KMS-11 (cell line): ENCODE data around the gene DDI2.
"Not testable (repeated sequence)": the region's sequence is repeated elsewhere in the genome, so short reads cannot be mapped to it uniquely, and the experiment has no call there.

Experiments
- H2AFZ ChIP-seq: fragments of 200-600 bp; sonication (generic); 2 replicates; pipeline ENCODE4 v1.6.1; 2016; ENCODE audit warnings: antibody characterized with exemption, mixed run types, low read depth
- H3K27ac ChIP-seq: fragments of 200-600 bp; sonication (generic); 2 replicates; pipeline ENCODE4 v1.6.1; 2016; ENCODE audit warnings: mild to moderate bottlenecking, mixed run types
- H3K27me3 ChIP-seq: fragments of 200-600 bp; sonication (generic); 2 replicates; pipeline ENCODE4 v1.6.1; 2017; ENCODE audit warnings: mild to moderate bottlenecking, low read depth, mixed run types, moderate library complexity; ENCODE audit not compliant: insufficient read depth
- H3K36me3 ChIP-seq: fragments of 200-600 bp; sonication (generic); 2 replicates; pipeline ENCODE4 v1.6.1; 2017; ENCODE audit warnings: mild to moderate bottlenecking, mixed run types; ENCODE audit not compliant: insufficient read depth
- H3K4me1 ChIP-seq: fragments of 200-600 bp; sonication (generic); 2 replicates; pipeline ENCODE4 v1.6.1; 2016; ENCODE audit warnings: mild to moderate bottlenecking, low read depth, mixed run types; ENCODE audit not compliant: poor library complexity, severe bottlenecking
- H3K4me2 ChIP-seq: fragments of 200-600 bp; sonication (generic); 2 replicates; pipeline ENCODE4 v1.7.0; 2016; ENCODE audit warnings: mild to moderate bottlenecking, mixed run types
- H3K4me3 ChIP-seq: fragments of 200-600 bp; sonication (generic); IDR thresholded peaks from 2 replicates; pipeline ENCODE4 v1.6.1; 2017; ENCODE audit warnings: low read depth, low read length, mixed read lengths; ENCODE audit not compliant: insufficient read depth
- H3K79me2 ChIP-seq: fragments of 200-600 bp; sonication (generic); 2 replicates; pipeline ENCODE4 v1.6.1; 2016; ENCODE audit warnings: low read depth, mixed run types; ENCODE audit not compliant: insufficient read depth
- H3K9ac ChIP-seq: fragments of 200-600 bp; sonication (generic); 2 replicates; pipeline ENCODE4 v1.6.1; 2016; ENCODE audit warnings: mild to moderate bottlenecking, mixed run types
- H4K20me1 ChIP-seq: fragments of 200-600 bp; sonication (generic); 2 replicates; pipeline ENCODE4 v1.6.1; 2016; ENCODE audit warnings: mild to moderate bottlenecking, mixed run types; ENCODE audit not compliant: insufficient read depth
- CTCF ChIP-seq: fragments of 200-600 bp; sonication (generic); conservative IDR thresholded peaks from 2 replicates; pipeline ENCODE4 v1.6.1; 2017; ENCODE audit warnings: low read depth, mild to moderate bottlenecking, antibody characterized with exemption, low read length, moderate library complexity, mixed read lengths

Gene DDI2

GRCh38 chr1:15592285-15592684 lies 25.0 kb upstream of the DDI2 start:
- Histone ChIP-seq H3K79me2 (no peaks in the 10 kb centered on the region), H3K4me3 (no peak overlapping the region), H2AFZ (no peak overlapping the region), H3K27me3 (no peaks in the 10 kb centered on the region), H3K9ac (no peak overlapping the region), H3K36me3 (no peaks in the 10 kb centered on the region), H3K27ac (no peak overlapping the region), H3K4me2 (no peak overlapping the region), H3K4me1 (peaks cover 4% of the 10 kb centered on the region), H4K20me1 (no peaks in the 10 kb centered on the region)
- no peak for TF ChIP-seq CTCF

GRCh38 chr1:15595809-15596617 lies 21.2 kb upstream of the DDI2 start:
- TF ChIP-seq CTCF = no peak
- H3K27ac ChIP-seq = no peak overlapping the region
- no peak overlapping the region for H2AFZ ChIP-seq

GRCh38 chr1:15598436-15598835 lies 18.8 kb upstream of the DDI2 start:
- Histone ChIP-seq H3K4me1 (peaks cover 11% of the 10 kb centered on the region), H3K27me3 (no peaks in the 10 kb centered on the region), H3K4me2 (no peak overlapping the region), H3K79me2 (no peaks in the 10 kb centered on the region), H2AFZ (no peak overlapping the region), H3K9ac (no peak overlapping the region), H3K27ac (no peak overlapping the region), H4K20me1 (no peaks in the 10 kb centered on the region), H3K36me3 (no peaks in the 10 kb centered on the region), H3K4me3 (no peak overlapping the region)
- no peak for TF ChIP-seq CTCF

More at GRCh38 chr1:15595809-15596617, 21.2 kb upstream of the DDI2 start:
- peaks cover 4% of the 10 kb centered on the region for H3K4me1 ChIP-seq
- no peaks in the 10 kb centered on the region for H4K20me1 ChIP-seq
- H3K4me2 ChIP-seq = no peak overlapping the region
- H3K79me2 ChIP-seq = no peaks in the 10 kb centered on the region
- H3K27me3 ChIP-seq = no peaks in the 10 kb centered on the region
- H3K4me3 ChIP-seq = no peak overlapping the region
- H3K36me3 ChIP-seq = no peaks in the 10 kb centered on the region
- H3K9ac ChIP-seq = no peak overlapping the region

GRCh38 chr1:15603050-15603965 lies 13.9 kb upstream of the DDI2 start:
- no peak for TF ChIP-seq CTCF
- no peaks in the 10 kb centered on the region for H4K20me1 ChIP-seq
- peak overlapping the region; percentile 87 for H3K27ac ChIP-seq
- H3K27me3 ChIP-seq = no peaks in the 10 kb centered on the region
- H3K9ac ChIP-seq = peak overlapping the region; percentile 83
- peak overlapping the region; percentile 92 for H3K4me3 ChIP-seq
- peak overlapping the region; percentile 93 for H2AFZ ChIP-seq
- no peaks in the 10 kb centered on the region for H3K79me2 ChIP-seq
- no peaks in the 10 kb centered on the region for H3K36me3 ChIP-seq
- H3K4me2 ChIP-seq = peak overlapping the region; percentile 99
- H3K4me1 ChIP-seq = peaks cover 13% of the 10 kb centered on the region

- Histone ChIP-seq H3K4me3 (peak overlapping the region; percentile 15), H3K4me2 (peak overlapping the region; percentile 68), H3K4me1 (peaks cover 13% of the 10 kb centered on the region), H3K27ac (peak overlapping the region; percentile 87), H3K9ac (peak overlapping the region; percentile 83; the same call in 1 of the 2 replicates), H2AFZ (peak overlapping the region; percentile 93)
- not testable (repeated sequence) for H4K20me1 ChIP-seq, H3K36me3 ChIP-seq, H3K79me2 ChIP-seq, H3K27me3 ChIP-seq
These were observed 13.3 kb upstream of the DDI2 start for GRCh38 chr1:15603966-15604282.

- H3K4me2 ChIP-seq = peak overlapping the region; percentile 68; the same call in 1 of the 2 replicates
- peaks cover 13% of the 10 kb centered on the region for H3K4me1 ChIP-seq
- not testable (repeated sequence) for H3K36me3 ChIP-seq, H4K20me1 ChIP-seq, H3K27me3 ChIP-seq, H3K27ac ChIP-seq, H3K79me2 ChIP-seq, H3K4me3 ChIP-seq, H3K9ac ChIP-seq
- H2AFZ ChIP-seq = peak overlapping the region; percentile 93
These were observed 12.9 kb upstream of the DDI2 start for GRCh38 chr1:15604400-15604799.
